Measurements from ENCODE around the gene SEMA3F. TPM values are rescaled to one million over a fixed set of nuclear protein-coding genes. Genes with fewer than 3 reads are reported as not detected.

Gene SEMA3F
- polyA plus RNA-seq, 3 donors = 57.6 to 81.6 (median 63.1) TPM

- DNase-seq (ENCODE audit: extremely low read depth in 1 of 11, low read depth in 9 of 11, low spot score in 4 of 11) = no peak
These were observed 81.5 kb downstream of the SEMA3F start for GRCh38 chr3:50236484-50237132.

- DNase-seq (ENCODE audit: extremely low read depth in 1 of 11, low read depth in 9 of 11, low spot score in 4 of 11) = no peak
These were observed 82.1 kb downstream of the SEMA3F start for GRCh38 chr3:50237133-50237651.

DNA sequence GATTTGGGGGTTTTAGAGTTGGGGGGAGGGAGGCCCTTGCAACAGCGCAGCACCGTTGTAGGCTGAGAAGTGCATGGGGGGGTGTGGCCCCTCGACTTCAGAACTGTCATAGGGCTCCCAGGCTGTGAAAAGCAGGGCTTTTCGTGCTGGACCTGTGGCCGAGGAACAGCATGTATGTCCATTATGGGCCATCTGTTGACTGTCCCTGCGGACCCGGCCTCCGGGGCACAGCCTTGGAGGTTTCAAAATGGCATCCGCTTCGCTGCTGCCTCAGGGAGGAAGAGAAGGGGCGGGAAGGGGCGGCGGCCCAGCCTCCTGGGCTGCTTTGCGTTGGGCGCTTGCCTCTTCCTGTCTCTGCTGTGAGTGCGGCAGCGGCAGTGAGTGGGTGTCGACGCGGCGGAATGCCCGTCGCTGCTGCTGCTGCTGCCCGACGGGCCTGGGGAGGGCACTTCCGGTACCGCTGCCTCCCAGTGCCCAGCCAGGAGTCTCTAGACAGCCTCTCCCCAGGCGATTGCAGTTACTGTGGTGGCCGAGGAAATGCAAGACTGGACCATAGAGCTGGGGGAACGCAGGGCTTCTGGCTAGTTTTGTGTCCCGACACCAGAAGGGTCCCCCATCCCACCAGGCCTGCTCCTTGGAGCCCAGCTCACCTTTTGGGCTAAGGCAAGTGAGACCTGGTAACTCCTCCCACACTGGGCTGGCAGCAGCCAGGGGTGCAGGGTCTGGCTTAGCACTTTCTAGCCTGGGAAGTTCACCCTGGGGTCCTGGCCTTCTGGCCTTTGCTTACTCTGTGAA lies 82.8 kb downstream of the SEMA3F start:
- DNase-seq (ENCODE audit: extremely low read depth in 1 of 11, low read depth in 9 of 11, low spot score in 4 of 11) = peak in 4 of 11 donors; percentile 60 to 66 (median 63)

- DNase-seq (ENCODE audit: extremely low read depth in 1 of 11, low read depth in 9 of 11, low spot score in 4 of 11) = no peak
These were observed 83.5 kb downstream of the SEMA3F start for GRCh38 chr3:50238549-50239026.

Other genes starting within 250 kb of the SEMA3F start
- 10 to 100 TPM in 1 of 3 donors, 1 to 10 TPM in 2; 7.0 to 10.5 (median 7.3) TPM for gene MON1A, start 225.5 kb upstream of the SEMA3F start, polyA plus RNA-seq (ENCODE audit: insufficient read length in 3 of 3)
- 100 to 1,000 TPM; 119 to 192 (median 135) TPM for gene RBM6, start 215.2 kb upstream of the SEMA3F start, polyA plus RNA-seq (ENCODE audit: insufficient read length in 3 of 3)
- 100 to 1,000 TPM; 260 to 395 (median 268) TPM for gene RBM5, start 66.4 kb upstream of the SEMA3F start, polyA plus RNA-seq (ENCODE audit: insufficient read length in 3 of 3)
- not detected for gene GNAT1, start 36.3 kb downstream of the SEMA3F start, polyA plus RNA-seq (ENCODE audit: insufficient read length in 3 of 3)
- gene SLC38A3, start 49.9 kb downstream of the SEMA3F start, polyA plus RNA-seq (ENCODE audit: insufficient read length in 3 of 3) = 1 to 10 TPM; 7.2 to 7.3 (median 7.2) TPM
- 100 to 1,000 TPM; 189 to 229 (median 189) TPM for gene GNAI2, start 80.9 kb downstream of the SEMA3F start, polyA plus RNA-seq (ENCODE audit: insufficient read length in 3 of 3)
- 100 to 1,000 TPM in 1 of 3 donors, 10 to 100 TPM in 2; 69.5 to 169 (median 95.4) TPM for gene SEMA3B, start 113.8 kb downstream of the SEMA3F start, polyA plus RNA-seq (ENCODE audit: insufficient read length in 3 of 3)
- gene LSMEM2, start 123.8 kb downstream of the SEMA3F start, polyA plus RNA-seq (ENCODE audit: insufficient read length in 3 of 3) = under 1 TPM; 0.33 to 0.95 (median 0.45) TPM
- 10 to 100 TPM; 38.6 to 50.0 (median 46.7) TPM for gene IFRD2, start 137.1 kb downstream of the SEMA3F start, polyA plus RNA-seq (ENCODE audit: insufficient read length in 3 of 3)
- 1 to 10 TPM; 2.9 to 5.5 (median 3.2) TPM for gene HYAL3, start 144.1 kb downstream of the SEMA3F start, polyA plus RNA-seq (ENCODE audit: insufficient read length in 3 of 3)
- gene NAA80, start 144.1 kb downstream of the SEMA3F start, polyA plus RNA-seq (ENCODE audit: insufficient read length in 3 of 3) = 10 to 100 TPM in 2 of 3 donors, 1 to 10 TPM in 1; 7.2 to 12.8 (median 10.0) TPM
- gene HYAL1, start 148.2 kb downstream of the SEMA3F start, polyA plus RNA-seq (ENCODE audit: insufficient read length in 3 of 3) = 1 to 10 TPM; 6.1 to 7.4 (median 7.2) TPM
- 10 to 100 TPM; 57.0 to 86.5 (median 71.4) TPM for gene HYAL2, start 167.4 kb downstream of the SEMA3F start, polyA plus RNA-seq (ENCODE audit: insufficient read length in 3 of 3)
- gene TUSC2, start 172.9 kb downstream of the SEMA3F start, polyA plus RNA-seq (ENCODE audit: insufficient read length in 3 of 3) = 10 to 100 TPM; 23.4 to 26.4 (median 26.2) TPM
- 10 to 100 TPM; 16.4 to 22.2 (median 22.1) TPM for gene RASSF1, start 185.5 kb downstream of the SEMA3F start, polyA plus RNA-seq (ENCODE audit: insufficient read length in 3 of 3)
- gene ZMYND10, start 190.4 kb downstream of the SEMA3F start, polyA plus RNA-seq (ENCODE audit: insufficient read length in 3 of 3) = 1 to 10 TPM; 2.9 to 3.9 (median 3.6) TPM
- gene NPRL2, start 195.5 kb downstream of the SEMA3F start, polyA plus RNA-seq (ENCODE audit: insufficient read length in 3 of 3) = 10 to 100 TPM; 30.2 to 35.9 (median 30.5) TPM
- 10 to 100 TPM; 12.4 to 17.0 (median 13.4) TPM for gene CYB561D2, start 195.5 kb downstream of the SEMA3F start, polyA plus RNA-seq (ENCODE audit: insufficient read length in 3 of 3)
- 10 to 100 TPM; 29.1 to 42.9 (median 39.4) TPM for gene TMEM115, start 204.2 kb downstream of the SEMA3F start, polyA plus RNA-seq (ENCODE audit: insufficient read length in 3 of 3)

All from renal cortex interstitium (tissue), 11 donors.